Fibroblast of peridontal ligament (primary cell): Measurements from ENCODE around the gene THYN1.
"Not testable (repeated sequence)": the region's sequence is repeated elsewhere in the genome, so short reads cannot be mapped to it uniquely, and the experiment has no call there.

Experiments
- DNase-seq: peaks from one replicate; pipeline ENCODE4 v3.0.0-alpha.2; 2010; ENCODE audit errors: extremely low read depth

THYN1 gene

GRCh38 chr11:134253188-134253993 is at the start of gene THYN1, which contains the start of gene ACAD8:
Gene THYN1 (minus strand): TSS chr11:134253352. CDS start chr11:134252882, 470 bp downstream.
Gene ACAD8 (plus strand): TSS chr11:134253568. CDS start chr11:134253601, 33 bp downstream.
- peak; percentile 96 for DNase-seq

- DNase-seq = no peak
Measured at GRCh38 chr11:134294664-134295063, 41.5 kb upstream of the THYN1 start.

- DNase-seq = no peak
Measured at GRCh38 chr11:134293119-134294113, 40.3 kb upstream of the THYN1 start.

- no peak for DNase-seq
Measured at GRCh38 chr11:134292661-134293060, 39.5 kb upstream of the THYN1 start.

GRCh38 chr11:134291196-134291595 is 38.0 kb upstream of the THYN1 start:
- no peak for DNase-seq

GRCh38 chr11:134290646-134291045 is 37.5 kb upstream of the THYN1 start:
- DNase-seq = no peak

- no peak for DNase-seq
Measured at GRCh38 chr11:134289789-134290188, 36.6 kb upstream of the THYN1 start.

- DNase-seq = no peak
Measured at GRCh38 chr11:134289167-134289566, 36.0 kb upstream of the THYN1 start.

- DNase-seq = no peak
Measured at GRCh38 chr11:134288486-134288885, 35.3 kb upstream of the THYN1 start.

- no peak for DNase-seq
Measured at GRCh38 chr11:134287561-134287960, 34.4 kb upstream of the THYN1 start.

- DNase-seq = not testable (repeated sequence)
Measured at GRCh38 chr11:134284349-134284748, 31.2 kb upstream of the THYN1 start.

- no peak for DNase-seq
Measured at GRCh38 chr11:134283461-134284230, 30.5 kb upstream of the THYN1 start.

GRCh38 chr11:134282121-134283045 is 29.2 kb upstream of the THYN1 start:
- no peak for DNase-seq

- not testable (repeated sequence) for DNase-seq
Measured at GRCh38 chr11:134281635-134282034, 28.5 kb upstream of the THYN1 start.

- DNase-seq = no peak
Measured at GRCh38 chr11:134278356-134278755, 25.2 kb upstream of the THYN1 start.

GRCh38 chr11:134277183-134278001 is 24.2 kb upstream of the THYN1 start:
- DNase-seq = no peak

GRCh38 chr11:134276396-134277182 is 23.4 kb upstream of the THYN1 start:
- DNase-seq = no peak

- peak; percentile 11 for DNase-seq
Measured at GRCh38 chr11:134275534-134276395, 22.6 kb upstream of the THYN1 start, which contains the start of gene GLB1L3. Gene GLB1L3 (plus strand): TSS chr11:134276379. CDS start chr11:134276741, 362 bp downstream.
